Adrenal gland (tissue), 5 donors: ENCODE measurements around the gene NUDT2.

Experiments
- POLR2A ChIP-seq, 2 donors: fragments of 450-650 bp; IDR thresholded peaks; one replicate each; pipeline ENCODE4 v1.6.1; 2017; ENCODE audit warnings: antibody characterized with exemption in 2 of 2, mild to moderate bottlenecking in 2 of 2, moderate library complexity in 1 of 2
- TF ChIP-seq, protein P1 (sequence below), 6 experiments: fragments of 450-650 bp in 4 of 6; fragments of 200-600 bp in 2 of 6; sonication (generic) in 1 of 6; IDR thresholded peaks; 1 replicate in 5 of 6; 2 replicates in 1 of 6; pipeline versions ENCODE4 v1.5.1 to v1.8.0; 2016 to 2021; ENCODE audit warnings: antibody characterized with exemption in 6 of 6, mild to moderate bottlenecking in 2 of 6, moderate library complexity in 1 of 6
- donor health status: DM: no; HTN: no; CAD: no.

DNA sequence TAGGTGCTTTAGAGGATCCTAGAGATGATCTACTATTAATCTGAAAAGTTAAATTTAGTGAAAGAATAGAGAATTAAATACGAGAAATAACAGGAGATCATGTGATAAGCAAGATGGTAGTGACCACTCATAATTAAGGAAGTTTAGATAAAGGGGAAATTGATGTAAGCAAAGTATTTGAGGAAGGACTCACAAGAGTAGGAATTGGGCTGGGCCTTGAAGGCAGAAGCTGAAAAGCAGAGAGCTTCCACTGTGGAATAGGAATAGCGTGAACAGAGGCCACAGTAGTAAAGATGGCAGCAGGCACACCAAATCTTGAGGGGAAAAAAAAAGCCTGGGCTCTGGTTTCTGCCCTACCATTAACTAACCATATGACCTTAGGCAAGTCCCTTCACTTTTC is 38.3 kb upstream of the NUDT2 start:
- TF ChIP-seq, protein P1, sequence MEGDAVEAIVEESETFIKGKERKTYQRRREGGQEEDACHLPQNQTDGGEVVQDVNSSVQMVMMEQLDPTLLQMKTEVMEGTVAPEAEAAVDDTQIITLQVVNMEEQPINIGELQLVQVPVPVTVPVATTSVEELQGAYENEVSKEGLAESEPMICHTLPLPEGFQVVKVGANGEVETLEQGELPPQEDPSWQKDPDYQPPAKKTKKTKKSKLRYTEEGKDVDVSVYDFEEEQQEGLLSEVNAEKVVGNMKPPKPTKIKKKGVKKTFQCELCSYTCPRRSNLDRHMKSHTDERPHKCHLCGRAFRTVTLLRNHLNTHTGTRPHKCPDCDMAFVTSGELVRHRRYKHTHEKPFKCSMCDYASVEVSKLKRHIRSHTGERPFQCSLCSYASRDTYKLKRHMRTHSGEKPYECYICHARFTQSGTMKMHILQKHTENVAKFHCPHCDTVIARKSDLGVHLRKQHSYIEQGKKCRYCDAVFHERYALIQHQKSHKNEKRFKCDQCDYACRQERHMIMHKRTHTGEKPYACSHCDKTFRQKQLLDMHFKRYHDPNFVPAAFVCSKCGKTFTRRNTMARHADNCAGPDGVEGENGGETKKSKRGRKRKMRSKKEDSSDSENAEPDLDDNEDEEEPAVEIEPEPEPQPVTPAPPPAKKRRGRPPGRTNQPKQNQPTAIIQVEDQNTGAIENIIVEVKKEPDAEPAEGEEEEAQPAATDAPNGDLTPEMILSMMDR (IDR thresholded peaks at IDR 0.05), result no peak
- TF ChIP-seq POLR2A (IDR thresholded peaks at IDR 0.05), result no peak
